Measurements from ENCODE around the gene CGGBP1.
A peak's percentile ranks its signal among the peaks of the same experiment; 100 is the strongest.
"Not testable (repeated sequence)": the region's sequence is repeated elsewhere in the genome, so short reads cannot be mapped to it uniquely, and the experiment has no call there.

The CGGBP1 gene

GRCh38 chr3:88033808-88034207 lies 25.0 kb downstream of the CGGBP1 start:
- DNase-seq, result no peak

GRCh38 chr3:88033079-88033478 lies 25.7 kb downstream of the CGGBP1 start:
- peak in 2 of 3 donors; percentile 15 to 43 for DNase-seq

GRCh38 chr3:88032245-88032644 lies 26.6 kb downstream of the CGGBP1 start:
- peak in 1 of 3 donors; percentile 13 for DNase-seq

GRCh38 chr3:88031642-88032077 lies 27.1 kb downstream of the CGGBP1 start:
- DNase-seq, result peak; percentile 25 to 65 (median 53)

GRCh38 chr3:88030210-88030609 lies 28.6 kb downstream of the CGGBP1 start:
- DNase-seq, result peak in 1 of 3 donors; percentile 36

- DNase-seq, result no peak
Observed at GRCh38 chr3:88028876-88029275, 29.9 kb downstream of the CGGBP1 start.

- DNase-seq, result no peak
Observed at GRCh38 chr3:88025001-88025552, 33.7 kb downstream of the CGGBP1 start.

GRCh38 chr3:88019024-88019423 lies 39.8 kb downstream of the CGGBP1 start:
- no peak for DNase-seq

GRCh38 chr3:88015656-88016055 lies 43.1 kb downstream of the CGGBP1 start:
- DNase-seq, result not testable (repeated sequence)

GRCh38 chr3:88013592-88013991 lies 45.2 kb downstream of the CGGBP1 start:
- DNase-seq, result peak; percentile 25 to 44 (median 44)

GRCh38 chr3:88010810-88011209 lies 48.0 kb downstream of the CGGBP1 start:
- DNase-seq, result no peak

GRCh38 chr3:88009066-88009465 lies 49.7 kb downstream of the CGGBP1 start:
- DNase-seq, result no peak

GRCh38 chr3:88005066-88005465 lies 53.7 kb downstream of the CGGBP1 start:
- DNase-seq, result peak; percentile 35 to 79 (median 78)

GRCh38 chr3:88003115-88003755 lies 55.6 kb downstream of the CGGBP1 start:
- DNase-seq, result peak; percentile 66 to 88 (median 81)

GRCh38 chr3:88002448-88002847 lies 56.4 kb downstream of the CGGBP1 start:
- DNase-seq, result no peak

Measured in suppressor macrophage treated with lipopolysaccharide for 1 hour (primary cell).